Spleen (tissue), 11 donors: ENCODE results near the gene EPDR1. TPM values are rescaled to one million over a fixed set of nuclear protein-coding genes. Genes with fewer than 3 reads are reported as not detected.

Source experiments
- DNase-seq: peaks from one replicate; pipeline ENCODE4 v3.0.0-alpha.2; 2020
- H3K27ac ChIP-seq, 8 donors: fragments of 200-600 bp; sonication (generic) in 7 of 8; 1 replicate in 4 of 8; 2 replicates in 4 of 8; pipeline versions ENCODE4 v1.5.0 to v1.8.0; 2016 to 2021; ENCODE audit warnings: inconsistent platforms in 4 of 8, mild to moderate bottlenecking in 4 of 8, moderate library complexity in 1 of 8
- H3K27me3 ChIP-seq, 7 donors: fragments of 200-600 bp; sonication (generic) in 6 of 7; replicated peaks in 1 of 7; 1 replicate in 4 of 7; 2 replicates in 3 of 7; pipeline versions ENCODE4 v1.5.0 to v1.8.0; 2016 to 2021; ENCODE audit warnings: inconsistent platforms in 3 of 7, mild to moderate bottlenecking in 1 of 7
- H3K36me3 ChIP-seq, 6 donors: fragments of 200-600 bp; sonication (generic) in 5 of 6; 1 replicate in 4 of 6; 2 replicates in 2 of 6; pipeline versions ENCODE4 v1.5.0 to v1.8.0; 2016 to 2021; ENCODE audit warnings: inconsistent platforms in 2 of 6
- H3K4me1 ChIP-seq, 6 donors: fragments of 200-600 bp; sonication (generic) in 5 of 6; 1 replicate in 3 of 6; 2 replicates in 3 of 6; pipeline versions ENCODE4 v1.5.0 to v1.8.0; 2016 to 2021; ENCODE audit warnings: inconsistent platforms in 3 of 6
- H3K4me3 ChIP-seq, 8 donors: fragments of 200-600 bp; sonication (generic) in 7 of 8; 1 replicate in 4 of 8; 2 replicates in 4 of 8; pipeline versions ENCODE4 v1.5.0 to v1.8.0; 2016 to 2021; ENCODE audit warnings: inconsistent platforms in 4 of 8, mild to moderate bottlenecking in 4 of 8, moderate library complexity in 2 of 8
- H3K9me3 ChIP-seq, 8 donors: fragments of 200-600 bp; sonication (generic) in 7 of 8; 1 replicate in 4 of 8; 2 replicates in 4 of 8; pipeline versions ENCODE4 v1.5.0 to v1.8.0; 2016 to 2021; ENCODE audit warnings: inconsistent platforms in 4 of 8
- CTCF ChIP-seq, 11 experiments: fragments of 200-600 bp in 7 of 11; fragments of 450-650 bp in 4 of 11; sonication (generic) in 4 of 11; IDR thresholded peaks in 8 of 11; conservative IDR thresholded peaks in 3 of 11; 1 replicate in 7 of 11; 2 replicates in 4 of 11; pipeline versions ENCODE4 v1.4.0 to v1.8.0; 2016 to 2021; ENCODE audit warnings: antibody characterized with exemption in 11 of 11, inconsistent platforms in 4 of 11, mild to moderate bottlenecking in 1 of 11
- POLR2A ChIP-seq, 3 donors: fragments of 450-650 bp; IDR thresholded peaks; one replicate each; pipeline ENCODE4 v1.5.1; 2017; ENCODE audit warnings: antibody characterized with exemption in 3 of 3, mild to moderate bottlenecking in 1 of 3
- POLR2AphosphoS5 ChIP-seq, 3 donors: sonication (generic); formaldehyde crosslinking; IDR thresholded peaks; one replicate each; pipeline ENCODE4 v1.5.1; 2017; ENCODE audit warnings: antibody characterized with exemption in 3 of 3
- WGBS, 5 donors: extraction: QIAGEN DNeasy Blood & Tissue Kit in 3 of 5; methylation state at CpG; one replicate each; pipeline versions ENCODE4 v1.1.5 to v1.1.7; 2013 to 2018; 5-methylcytosine and 5-hydroxymethylcytosine counted together
- intact Hi-C: fragments of 100-400 bp; cut with DNase I; formaldehyde crosslinking; loops from one replicate; pipeline ENCODE4 v1.15.0; 2023; ENCODE audit warnings: low total_unique reads
- polyA plus RNA-seq, 3 donors: library from polyadenylated mRNA; stranded (reverse); fragments of 200-250 nt; gene quantifications; one replicate each; pipeline ENCODE4 v1.2.1, GENCODE V29; 2013
- total RNA-seq, 7 donors: library from RNA; depleted of rRNA in 3 of 7; stranded (reverse); fragments of >200 nt in 3 of 7; fragmentation: NEBNext Ultra II Directional in 4 of 7; extraction: Animal tissue kit (Norgen Biotek cat#: 25700) in 4 of 7; gene quantifications; one replicate each; pipeline versions ENCODE4 v1.1.0 to v1.2.1, GENCODE V29; 2016 to 2021
- donor health status: healthy with polysubstance abuse.
- donor health status: DM: no; HTN: no; CAD: no; lungs with moderate emphysema.
- donor health status: DM: no; HTN: no; CAD: no.
- donor health status: Bipolar disorder and iron deficiency.
- donor health status: healthy.
- donor health status: DM: no; HTN: no; CAD: no.
- donor health status: DM: yes; HTN: yes; CAD: no.

The EPDR1 gene
- total and polyA plus RNA-seq, 10 donors, result 2.3 to 51.5 (median 14.2) TPM

GRCh38 chr7:37924491-37925041 is 4.1 kb downstream of the EPDR1 start:
- H3K27ac ChIP-seq, result no peak overlapping the region
- peaks cover 0 to 40% (median 9%) of the 10 kb centered on the region in 7 donors for H3K27me3 ChIP-seq
- no peak overlapping the region for H3K4me3 ChIP-seq
- TF ChIP-seq POLR2A (IDR thresholded peaks at IDR 0.05), result no peak
- TF ChIP-seq POLR2AphosphoS5 (IDR thresholded peaks at IDR 0.05), result no peak
- no peak for TF ChIP-seq CTCF (IDR thresholded peaks at IDR 0.05 in 8 of 11, conservative IDR thresholded peaks at IDR 0.05 in 3 of 11)
- H3K4me1 ChIP-seq, result peaks cover 0 to 21% (median 19%) of the 10 kb centered on the region in 6 donors
- DNase-seq, result no peak
- peaks cover 7 to 28% (median 15%) of the 10 kb centered on the region in 8 donors for H3K9me3 ChIP-seq
- no peaks in the 10 kb centered on the region for H3K36me3 ChIP-seq
- 78 to 89% (median 83%) methylated on average over 3 of the region's 3 CpGs for WGBS, 5 donors
- intact Hi-C loops, result no loop called here

- H3K27ac ChIP-seq, result no peak overlapping the region
- no peak for DNase-seq
- no peak overlapping the region for H3K4me3 ChIP-seq
- H3K9me3 ChIP-seq, result peaks cover 7 to 28% (median 15%) of the 10 kb centered on the region in 8 donors
- WGBS, 5 donors, result 76 to 97% (median 90%) methylated on average over 1 of the region's 1 CpG
- peaks cover 0 to 29% (median 9%) of the 10 kb centered on the region in 7 donors for H3K27me3 ChIP-seq
- intact Hi-C loops, result no loop called here
- no peaks in the 10 kb centered on the region for H3K36me3 ChIP-seq
- TF ChIP-seq POLR2A (IDR thresholded peaks at IDR 0.05), result no peak
- TF ChIP-seq CTCF (IDR thresholded peaks at IDR 0.05 in 8 of 11, conservative IDR thresholded peaks at IDR 0.05 in 3 of 11), result no peak
- no peak for TF ChIP-seq POLR2AphosphoS5 (IDR thresholded peaks at IDR 0.05)
- H3K4me1 ChIP-seq, result peaks cover 0 to 13% (median 11%) of the 10 kb centered on the region in 6 donors
Observed at GRCh38 chr7:37925620-37926019, 5.2 kb downstream of the EPDR1 start.

GRCh38 chr7:37927773-37928444 is 7.5 kb downstream of the EPDR1 start:
- H3K4me3 ChIP-seq, result no peak overlapping the region
- 73 to 93% (median 80%) methylated on average over 2 of the region's 2 CpGs for WGBS, 5 donors
- intact Hi-C loops, result no loop called here
- no peaks in the 10 kb centered on the region for H3K4me1 ChIP-seq
- H3K27ac ChIP-seq, result no peak overlapping the region
- peaks cover 7 to 28% (median 15%) of the 10 kb centered on the region in 8 donors for H3K9me3 ChIP-seq
- H3K36me3 ChIP-seq, result no peaks in the 10 kb centered on the region
- TF ChIP-seq POLR2A (IDR thresholded peaks at IDR 0.05) (no peak), CTCF (IDR thresholded peaks at IDR 0.05 in 8 of 11, conservative IDR thresholded peaks at IDR 0.05 in 3 of 11) (no peak), POLR2AphosphoS5 (IDR thresholded peaks at IDR 0.05) (no peak)
- DNase-seq, result no peak
- peaks cover 0 to 7% (median 0%) of the 10 kb centered on the region in 7 donors for H3K27me3 ChIP-seq

GRCh38 chr7:37928878-37929277 is 8.4 kb downstream of the EPDR1 start:
- intact Hi-C loops, result no loop called here
- H3K27ac ChIP-seq, result no peak overlapping the region
- 85 to 96% (median 89%) methylated on average over 4 of the region's 4 CpGs for WGBS, 5 donors
- TF ChIP-seq POLR2AphosphoS5 (IDR thresholded peaks at IDR 0.05) (no peak), POLR2A (IDR thresholded peaks at IDR 0.05) (no peak), CTCF (IDR thresholded peaks at IDR 0.05 in 8 of 11, conservative IDR thresholded peaks at IDR 0.05 in 3 of 11) (no peak)
- DNase-seq, result no peak
- no peak overlapping the region for H3K4me3 ChIP-seq
- no peaks in the 10 kb centered on the region for H3K4me1 ChIP-seq
- H3K36me3 ChIP-seq, result no peaks in the 10 kb centered on the region
- H3K27me3 ChIP-seq, result no peaks in the 10 kb centered on the region
- peaks cover 7 to 28% (median 15%) of the 10 kb centered on the region in 8 donors for H3K9me3 ChIP-seq
